ENCODE data around the gene PLD3.

PLD3 gene

DNA sequence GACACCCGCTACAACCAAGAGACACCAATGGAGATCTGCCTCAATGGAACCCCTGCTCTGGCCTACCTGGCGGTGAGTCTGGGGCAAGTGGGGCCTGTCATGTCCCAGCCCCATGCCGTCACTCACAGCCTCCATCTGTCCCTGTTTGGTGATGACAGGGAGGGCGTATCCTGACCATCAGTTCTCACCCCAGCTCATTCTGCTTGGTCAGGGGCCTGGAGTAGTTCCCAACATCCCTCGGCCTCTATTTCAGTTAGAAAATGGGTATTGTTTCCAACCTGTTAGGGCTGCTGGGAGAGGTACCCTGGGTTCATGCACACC is 23.3 kb downstream of the PLD3 start:
- no CpG with 5 or more reads among the region's 5 CpGs for WGBS, 2 donors (ENCODE audit: extremely low coverage in 2 of 2, insufficient read length in 2 of 2, insufficient replicate concordance in 1 of 2)
- Histone ChIP-seq H3K4me2 (ENCODE audit: insufficient read depth, low read length, poor library complexity, severe bottlenecking) (no peak overlapping the region), H2BK5ac (ENCODE audit: low read length) (no peak overlapping the region), H3K4ac (ENCODE audit: low read length) (no peak overlapping the region), H3K23ac (ENCODE audit: low read depth, low read length, poor library complexity) (peak overlapping the region; percentile 46), H3K9me3 (replicated peaks in 1 of 2; ENCODE audit: control insufficient read depth in 2 of 2, insufficient read depth in 1 of 2, low read depth in 1 of 2, low read length in 2 of 2) (no peaks in the 10 kb centered on the region), H2BK15ac (ENCODE audit: low read length) (no peak overlapping the region), H3K4me1 (ENCODE audit: control insufficient read depth in 2 of 2, insufficient read depth in 1 of 2, low read depth in 1 of 2, low read length in 2 of 2) (peaks cover 3 to 7% of the 10 kb centered on the region in 2 donors), H3K27ac (replicated peaks; ENCODE audit: low read length) (no peak overlapping the region), H3K4me3 (ENCODE audit: low read length in 2 of 2) (no peak overlapping the region), H2BK12ac (ENCODE audit: low read length) (no peak overlapping the region), H3K36me3 (replicated peaks in 1 of 2; ENCODE audit: control insufficient read depth in 2 of 2, insufficient read depth in 2 of 2, low read length in 2 of 2) (peaks cover 52 to 86% of the 10 kb centered on the region in 2 donors), H2AFZ (ENCODE audit: low read length) (no peak overlapping the region), H2AK5ac (ENCODE audit: low read depth, low read length) (no peak overlapping the region), H4K91ac (ENCODE audit: low read depth, low read length, poor library complexity) (no peak overlapping the region), H4K8ac (ENCODE audit: low read depth, low read length) (no peak overlapping the region), H2BK120ac (ENCODE audit: low read depth, low read length) (no peak overlapping the region), H3K79me1 (ENCODE audit: low read depth, low read length) (peaks cover 2% of the 10 kb centered on the region), H3K27me3 (ENCODE audit: control insufficient read depth in 3 of 3, insufficient read depth in 3 of 3, low read depth in 1 of 3, low read length in 3 of 3) (no peaks in the 10 kb centered on the region), H3K14ac (ENCODE audit: low read length) (no peak overlapping the region), H3K18ac (ENCODE audit: low read length) (no peak overlapping the region), H3K9ac (ENCODE audit: low read depth, low read length, poor library complexity) (peak overlapping the region; percentile 15)
- DNase-seq (ENCODE audit: low spot score), result no peak

DNA sequence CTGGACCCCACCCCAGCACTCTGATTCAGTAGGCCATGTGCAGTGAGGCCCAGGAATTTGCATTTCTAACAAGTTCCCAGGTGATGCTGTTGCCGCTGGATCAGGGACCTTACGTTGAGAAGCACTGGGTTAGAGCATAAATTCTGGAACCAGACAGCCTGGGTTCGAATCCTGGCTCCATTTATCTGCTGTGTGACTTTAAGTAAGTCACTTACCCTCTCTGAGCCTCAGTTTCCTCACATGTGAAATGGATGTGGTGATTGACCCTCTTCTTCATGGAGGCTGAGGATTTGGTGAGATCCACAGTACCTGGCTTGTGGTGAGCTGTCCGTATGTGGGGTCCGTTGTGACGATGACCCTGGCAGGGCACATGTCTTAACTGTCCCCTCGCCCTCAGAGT is 25.6 kb downstream of the PLD3 start:
- no peak for DNase-seq (ENCODE audit: low spot score)
- Histone ChIP-seq H3K9ac (ENCODE audit: low read depth, low read length, poor library complexity) (no peak overlapping the region), H3K18ac (ENCODE audit: low read length) (no peak overlapping the region), H3K79me1 (ENCODE audit: low read depth, low read length) (peaks cover 4% of the 10 kb centered on the region), H3K27ac (replicated peaks; ENCODE audit: low read length) (no peak overlapping the region), H3K27me3 (ENCODE audit: control insufficient read depth in 3 of 3, insufficient read depth in 3 of 3, low read depth in 1 of 3, low read length in 3 of 3) (no peaks in the 10 kb centered on the region), H3K4ac (ENCODE audit: low read length) (no peak overlapping the region), H2AK5ac (ENCODE audit: low read depth, low read length) (no peak overlapping the region), H3K4me2 (ENCODE audit: insufficient read depth, low read length, poor library complexity, severe bottlenecking) (no peak overlapping the region), H3K23ac (ENCODE audit: low read depth, low read length, poor library complexity) (no peak overlapping the region), H3K4me3 (ENCODE audit: low read length in 2 of 2) (no peak overlapping the region), H4K91ac (ENCODE audit: low read depth, low read length, poor library complexity) (no peak overlapping the region), H2BK15ac (ENCODE audit: low read length) (no peak overlapping the region), H2BK5ac (ENCODE audit: low read length) (no peak overlapping the region), H2BK120ac (ENCODE audit: low read depth, low read length) (no peak overlapping the region), H4K8ac (ENCODE audit: low read depth, low read length) (no peak overlapping the region), H3K14ac (ENCODE audit: low read length) (no peak overlapping the region), H3K4me1 (ENCODE audit: control insufficient read depth in 2 of 2, insufficient read depth in 1 of 2, low read depth in 1 of 2, low read length in 2 of 2) (no peaks in the 10 kb centered on the region), H3K9me3 (replicated peaks in 1 of 2; ENCODE audit: control insufficient read depth in 2 of 2, insufficient read depth in 1 of 2, low read depth in 1 of 2, low read length in 2 of 2) (peaks cover 0 to 3% of the 10 kb centered on the region in 2 donors), H2AFZ (ENCODE audit: low read length) (no peak overlapping the region), H2BK12ac (ENCODE audit: low read length) (no peak overlapping the region), H3K36me3 (replicated peaks in 1 of 2; ENCODE audit: control insufficient read depth in 2 of 2, insufficient read depth in 2 of 2, low read length in 2 of 2) (peaks cover 58 to 83% of the 10 kb centered on the region in 2 donors)
- WGBS, 2 donors (ENCODE audit: extremely low coverage in 2 of 2, insufficient read length in 2 of 2, insufficient replicate concordance in 1 of 2), result no CpG with 5 or more reads among the region's 7 CpGs

DNA sequence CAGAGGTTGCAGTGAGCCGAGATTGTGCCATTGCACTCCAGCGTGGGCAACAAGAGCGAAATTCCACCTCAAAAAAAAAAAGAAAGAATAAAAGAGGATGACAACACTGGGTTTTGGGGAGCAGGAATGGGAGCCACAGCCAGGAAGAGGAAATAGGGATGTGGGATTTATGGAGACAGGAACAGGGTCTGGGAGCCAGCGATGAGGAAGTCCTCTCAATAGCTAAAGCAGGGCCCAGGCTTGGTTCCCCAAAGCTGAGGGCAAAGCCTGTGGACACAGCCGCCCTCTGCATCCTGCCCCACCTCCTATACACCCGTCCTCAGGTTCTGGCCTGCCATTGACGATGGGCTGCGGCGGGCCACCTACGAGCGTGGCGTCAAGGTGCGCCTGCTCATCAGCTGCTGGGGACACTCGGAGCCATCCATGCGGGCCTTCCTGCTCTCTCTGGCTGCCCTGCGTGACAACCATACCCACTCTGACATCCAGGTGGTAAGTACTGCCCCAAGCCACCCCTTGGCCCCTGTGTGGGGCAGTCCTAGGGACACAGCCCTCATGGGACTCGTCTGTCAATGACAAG is 27.9 kb downstream of the PLD3 start:
- Histone ChIP-seq H3K4ac (ENCODE audit: low read length) (no peak overlapping the region), H3K9me3 (replicated peaks in 1 of 2; ENCODE audit: control insufficient read depth in 2 of 2, insufficient read depth in 1 of 2, low read depth in 1 of 2, low read length in 2 of 2) (peaks cover 0 to 4% of the 10 kb centered on the region in 2 donors), H3K4me2 (ENCODE audit: insufficient read depth, low read length, poor library complexity, severe bottlenecking) (no peak overlapping the region), H2AK5ac (ENCODE audit: low read depth, low read length) (no peak overlapping the region), H3K36me3 (replicated peaks in 1 of 2; ENCODE audit: control insufficient read depth in 2 of 2, insufficient read depth in 2 of 2, low read length in 2 of 2) (peaks cover 52 to 72% of the 10 kb centered on the region in 2 donors), H3K4me3 (ENCODE audit: low read length in 2 of 2) (peak overlapping the region in 1 of 2 donors; percentile 38), H3K27me3 (ENCODE audit: control insufficient read depth in 3 of 3, insufficient read depth in 3 of 3, low read depth in 1 of 3, low read length in 3 of 3) (no peaks in the 10 kb centered on the region), H2BK15ac (ENCODE audit: low read length) (no peak overlapping the region), H2BK120ac (ENCODE audit: low read depth, low read length) (no peak overlapping the region), H3K4me1 (ENCODE audit: control insufficient read depth in 2 of 2, insufficient read depth in 1 of 2, low read depth in 1 of 2, low read length in 2 of 2) (no peaks in the 10 kb centered on the region), H2BK12ac (ENCODE audit: low read length) (no peak overlapping the region), H3K9ac (ENCODE audit: low read depth, low read length, poor library complexity) (peak overlapping the region; percentile 81), H4K8ac (ENCODE audit: low read depth, low read length) (no peak overlapping the region), H2AFZ (ENCODE audit: low read length) (no peak overlapping the region), H3K27ac (replicated peaks; ENCODE audit: low read length) (no peak overlapping the region), H3K23ac (ENCODE audit: low read depth, low read length, poor library complexity) (peak overlapping the region; percentile 80), H2BK5ac (ENCODE audit: low read length) (no peak overlapping the region), H3K18ac (ENCODE audit: low read length) (no peak overlapping the region), H3K79me1 (ENCODE audit: low read depth, low read length) (peaks cover 11% of the 10 kb centered on the region), H4K91ac (ENCODE audit: low read depth, low read length, poor library complexity) (no peak overlapping the region), H3K14ac (ENCODE audit: low read length) (no peak overlapping the region)
- no peak for DNase-seq (ENCODE audit: low spot score)
- WGBS, 2 donors (ENCODE audit: extremely low coverage in 2 of 2, insufficient read length in 2 of 2, insufficient replicate concordance in 1 of 2), result no CpG with 5 or more reads among the region's 17 CpGs

DNA sequence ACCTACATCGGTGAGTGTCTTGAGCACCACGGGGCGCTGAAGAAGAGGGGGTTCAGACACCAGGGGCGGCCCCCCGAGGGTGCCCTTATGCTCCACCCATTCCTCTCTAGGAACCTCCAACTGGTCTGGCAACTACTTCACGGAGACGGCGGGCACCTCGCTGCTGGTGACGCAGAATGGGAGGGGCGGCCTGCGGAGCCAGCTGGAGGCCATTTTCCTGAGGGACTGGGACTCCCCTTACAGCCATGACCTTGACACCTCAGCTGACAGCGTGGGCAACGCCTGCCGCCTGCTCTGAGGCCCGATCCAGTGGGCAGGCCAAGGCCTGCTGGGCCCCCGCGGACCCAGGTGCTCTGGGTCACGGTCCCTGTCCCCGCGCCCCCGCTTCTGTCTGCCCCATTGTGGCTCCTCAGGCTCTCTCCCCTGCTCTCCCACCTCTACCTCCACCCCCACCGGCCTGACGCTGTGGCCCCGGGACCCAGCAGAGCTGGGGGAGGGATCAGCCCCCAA is 29.4 kb downstream of the PLD3 start:
- no peak overlapping the region for H2AK5ac ChIP-seq (ENCODE audit: low read depth, low read length)
- H2AFZ ChIP-seq (ENCODE audit: low read length), result no peak overlapping the region
- H3K79me1 ChIP-seq (ENCODE audit: low read depth, low read length), result peaks cover 10% of the 10 kb centered on the region
- DNase-seq (ENCODE audit: low spot score), result no peak
- H2BK120ac ChIP-seq (ENCODE audit: low read depth, low read length), result no peak overlapping the region
- H3K23ac ChIP-seq (ENCODE audit: low read depth, low read length, poor library complexity), result no peak overlapping the region
- H3K4me3 ChIP-seq (ENCODE audit: low read length in 2 of 2), result peak overlapping the region in 1 of 2 donors; percentile 55
- WGBS, 2 donors (ENCODE audit: extremely low coverage in 2 of 2, insufficient read length in 2 of 2, insufficient replicate concordance in 1 of 2), result no CpG with 5 or more reads among the region's 25 CpGs
- no peak overlapping the region for H3K14ac ChIP-seq (ENCODE audit: low read length)
- peaks cover 0 to 4% of the 10 kb centered on the region in 2 donors for H3K9me3 ChIP-seq (replicated peaks in 1 of 2; ENCODE audit: control insufficient read depth in 2 of 2, insufficient read depth in 1 of 2, low read depth in 1 of 2, low read length in 2 of 2)
- H3K4ac ChIP-seq (ENCODE audit: low read length), result no peak overlapping the region
- H4K8ac ChIP-seq (ENCODE audit: low read depth, low read length), result peak overlapping the region; percentile 43
- no peaks in the 10 kb centered on the region for H3K4me1 ChIP-seq (ENCODE audit: control insufficient read depth in 2 of 2, insufficient read depth in 1 of 2, low read depth in 1 of 2, low read length in 2 of 2)
- H3K18ac ChIP-seq (ENCODE audit: low read length), result no peak overlapping the region
- no peak overlapping the region for H2BK15ac ChIP-seq (ENCODE audit: low read length)
- peaks cover 39 to 57% of the 10 kb centered on the region in 2 donors for H3K36me3 ChIP-seq (replicated peaks in 1 of 2; ENCODE audit: control insufficient read depth in 2 of 2, insufficient read depth in 2 of 2, low read length in 2 of 2)
- no peak overlapping the region for H3K27ac ChIP-seq (replicated peaks; ENCODE audit: low read length)
- H2BK5ac ChIP-seq (ENCODE audit: low read length), result no peak overlapping the region
- no peak overlapping the region for H4K91ac ChIP-seq (ENCODE audit: low read depth, low read length, poor library complexity)
- no peak overlapping the region for H2BK12ac ChIP-seq (ENCODE audit: low read length)
- no peak overlapping the region for H3K9ac ChIP-seq (ENCODE audit: low read depth, low read length, poor library complexity)
- H3K27me3 ChIP-seq (ENCODE audit: control insufficient read depth in 3 of 3, insufficient read depth in 3 of 3, low read depth in 1 of 3, low read length in 3 of 3), result no peaks in the 10 kb centered on the region
- no peak overlapping the region for H3K4me2 ChIP-seq (ENCODE audit: insufficient read depth, low read length, poor library complexity, severe bottlenecking)
